ENCODE results near the gene DCAF15. TPM values are rescaled to one million over a fixed set of nuclear protein-coding genes. Genes with fewer than 3 reads are reported as not detected.

DCAF15 gene
- polyA plus RNA-seq, 3 donors = 2.8 to 116 (median 3.4) TPM

- no peak for DNase-seq
- intact Hi-C loops (cut with micrococcal nuclease) = no loop called here
- TF ChIP-seq, protein P1, sequence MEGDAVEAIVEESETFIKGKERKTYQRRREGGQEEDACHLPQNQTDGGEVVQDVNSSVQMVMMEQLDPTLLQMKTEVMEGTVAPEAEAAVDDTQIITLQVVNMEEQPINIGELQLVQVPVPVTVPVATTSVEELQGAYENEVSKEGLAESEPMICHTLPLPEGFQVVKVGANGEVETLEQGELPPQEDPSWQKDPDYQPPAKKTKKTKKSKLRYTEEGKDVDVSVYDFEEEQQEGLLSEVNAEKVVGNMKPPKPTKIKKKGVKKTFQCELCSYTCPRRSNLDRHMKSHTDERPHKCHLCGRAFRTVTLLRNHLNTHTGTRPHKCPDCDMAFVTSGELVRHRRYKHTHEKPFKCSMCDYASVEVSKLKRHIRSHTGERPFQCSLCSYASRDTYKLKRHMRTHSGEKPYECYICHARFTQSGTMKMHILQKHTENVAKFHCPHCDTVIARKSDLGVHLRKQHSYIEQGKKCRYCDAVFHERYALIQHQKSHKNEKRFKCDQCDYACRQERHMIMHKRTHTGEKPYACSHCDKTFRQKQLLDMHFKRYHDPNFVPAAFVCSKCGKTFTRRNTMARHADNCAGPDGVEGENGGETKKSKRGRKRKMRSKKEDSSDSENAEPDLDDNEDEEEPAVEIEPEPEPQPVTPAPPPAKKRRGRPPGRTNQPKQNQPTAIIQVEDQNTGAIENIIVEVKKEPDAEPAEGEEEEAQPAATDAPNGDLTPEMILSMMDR (IDR thresholded peaks at IDR 0.05) = no peak
- no peak overlapping the region for H2AFZ ChIP-seq (ENCODE audit: insufficient read depth, low read depth, low read length, poor library complexity, severe bottlenecking)
- H3K36me3 ChIP-seq (replicated peaks in 1 of 2; ENCODE audit: control insufficient read depth in 1 of 2, insufficient read depth in 2 of 2, low read length in 2 of 2) = peaks cover 78 to 95% of the 10 kb centered on the region in 2 donors
- Mint-ChIP-seq H3K36me3 (peaks cover 48 to 80% of the 10 kb centered on the region in 2 donors), H3K27me3 (ENCODE audit: low read depth in 3 of 3) (no peaks in the 10 kb centered on the region), H3K27ac (no peak overlapping the region), H3K9me3 (no peaks in the 10 kb centered on the region), H3K4me1 (no peaks in the 10 kb centered on the region), H3K4me3 (no peak overlapping the region)
- H3K9ac ChIP-seq (ENCODE audit: insufficient read depth, low read length, poor library complexity, severe bottlenecking) = no peak overlapping the region
- no peak overlapping the region for H3K4me2 ChIP-seq (replicated peaks; ENCODE audit: extremely low read depth, low read length, poor library complexity, severe bottlenecking)
- H3K4me3 ChIP-seq (replicated peaks in 1 of 3; ENCODE audit: low read depth in 2 of 3, low read length in 3 of 3) = no peak overlapping the region
- no peak overlapping the region for H3K27ac ChIP-seq (ENCODE audit: low read depth in 1 of 2, low read length in 2 of 2)
- H3K79me2 ChIP-seq (ENCODE audit: insufficient read depth, low read length) = no peaks in the 10 kb centered on the region
- no peaks in the 10 kb centered on the region for H3K4me1 ChIP-seq (ENCODE audit: control insufficient read depth in 1 of 2, insufficient read depth in 2 of 2, low read length in 2 of 2)
- WGBS (ENCODE audit: insufficient coverage) = 90% methylated on average over 43 of the region's 55 CpGs
- peaks cover 12% of the 10 kb centered on the region for H4K20me1 ChIP-seq (ENCODE audit: insufficient read depth, low read length)
- no peaks in the 10 kb centered on the region for H3K27me3 ChIP-seq (ENCODE audit: control insufficient read depth in 2 of 2, insufficient read depth in 2 of 2, low read length in 2 of 2)
- H3K9me3 ChIP-seq (replicated peaks in 1 of 2; ENCODE audit: control insufficient read depth in 1 of 2, insufficient read depth in 1 of 2, low read length in 2 of 2) = no peaks in the 10 kb centered on the region
Observed at GRCh38 chr19:13961826-13962698, 9.8 kb downstream of the DCAF15 start.

GRCh38 chr19:13962699-13963602, 10.6 kb downstream of the DCAF15 start:
- no peak overlapping the region for H3K4me3 ChIP-seq (replicated peaks in 1 of 3; ENCODE audit: low read depth in 2 of 3, low read length in 3 of 3)
- H3K36me3 ChIP-seq (replicated peaks in 1 of 2; ENCODE audit: control insufficient read depth in 1 of 2, insufficient read depth in 2 of 2, low read length in 2 of 2) = peaks cover 78 to 95% of the 10 kb centered on the region in 2 donors
- Mint-ChIP-seq H3K36me3 (peaks cover 47 to 80% of the 10 kb centered on the region in 2 donors), H3K9me3 (no peaks in the 10 kb centered on the region), H3K27me3 (ENCODE audit: low read depth in 3 of 3) (no peaks in the 10 kb centered on the region), H3K4me1 (no peaks in the 10 kb centered on the region), H3K27ac (no peak overlapping the region), H3K4me3 (no peak overlapping the region)
- H2AFZ ChIP-seq (ENCODE audit: insufficient read depth, low read depth, low read length, poor library complexity, severe bottlenecking) = no peak overlapping the region
- TF ChIP-seq, protein P1 (IDR thresholded peaks at IDR 0.05) = no peak
- H3K79me2 ChIP-seq (ENCODE audit: insufficient read depth, low read length) = no peaks in the 10 kb centered on the region
- H3K27ac ChIP-seq (ENCODE audit: low read depth in 1 of 2, low read length in 2 of 2) = no peak overlapping the region
- no peaks in the 10 kb centered on the region for H3K9me3 ChIP-seq (replicated peaks in 1 of 2; ENCODE audit: control insufficient read depth in 1 of 2, insufficient read depth in 1 of 2, low read length in 2 of 2)
- peaks cover 3% of the 10 kb centered on the region for H4K20me1 ChIP-seq (ENCODE audit: insufficient read depth, low read length)
- 97% methylated on average over 64 of the region's 89 CpGs for WGBS (ENCODE audit: insufficient coverage)
- no peaks in the 10 kb centered on the region for H3K4me1 ChIP-seq (ENCODE audit: control insufficient read depth in 1 of 2, insufficient read depth in 2 of 2, low read length in 2 of 2)
- DNase-seq = no peak
- intact Hi-C loops (cut with micrococcal nuclease) = no loop called here
- H3K27me3 ChIP-seq (ENCODE audit: control insufficient read depth in 2 of 2, insufficient read depth in 2 of 2, low read length in 2 of 2) = no peaks in the 10 kb centered on the region
- no peak overlapping the region for H3K9ac ChIP-seq (ENCODE audit: insufficient read depth, low read length, poor library complexity, severe bottlenecking)
- H3K4me2 ChIP-seq (replicated peaks; ENCODE audit: extremely low read depth, low read length, poor library complexity, severe bottlenecking) = no peak overlapping the region
